DMS53 treated with DMSO at 0.1 percent for 48 hours (cell line): Measurements from ENCODE around the gene REM1.
"Not testable (repeated sequence)": the region's sequence is repeated elsewhere in the genome, so short reads cannot be mapped to it uniquely, and the experiment has no call there.

ENCODE experiments used
- DNase-seq: peaks from one replicate; lab custom pipeline; 2025; ENCODE audit not compliant: unreplicated experiment; lab: John Stamatoyannopoulos, UW

REM1 gene

GRCh38 chr20:31484001-31484400 is 8.9 kb downstream of the REM1 start:
- DNase-seq = no peak

DNA sequence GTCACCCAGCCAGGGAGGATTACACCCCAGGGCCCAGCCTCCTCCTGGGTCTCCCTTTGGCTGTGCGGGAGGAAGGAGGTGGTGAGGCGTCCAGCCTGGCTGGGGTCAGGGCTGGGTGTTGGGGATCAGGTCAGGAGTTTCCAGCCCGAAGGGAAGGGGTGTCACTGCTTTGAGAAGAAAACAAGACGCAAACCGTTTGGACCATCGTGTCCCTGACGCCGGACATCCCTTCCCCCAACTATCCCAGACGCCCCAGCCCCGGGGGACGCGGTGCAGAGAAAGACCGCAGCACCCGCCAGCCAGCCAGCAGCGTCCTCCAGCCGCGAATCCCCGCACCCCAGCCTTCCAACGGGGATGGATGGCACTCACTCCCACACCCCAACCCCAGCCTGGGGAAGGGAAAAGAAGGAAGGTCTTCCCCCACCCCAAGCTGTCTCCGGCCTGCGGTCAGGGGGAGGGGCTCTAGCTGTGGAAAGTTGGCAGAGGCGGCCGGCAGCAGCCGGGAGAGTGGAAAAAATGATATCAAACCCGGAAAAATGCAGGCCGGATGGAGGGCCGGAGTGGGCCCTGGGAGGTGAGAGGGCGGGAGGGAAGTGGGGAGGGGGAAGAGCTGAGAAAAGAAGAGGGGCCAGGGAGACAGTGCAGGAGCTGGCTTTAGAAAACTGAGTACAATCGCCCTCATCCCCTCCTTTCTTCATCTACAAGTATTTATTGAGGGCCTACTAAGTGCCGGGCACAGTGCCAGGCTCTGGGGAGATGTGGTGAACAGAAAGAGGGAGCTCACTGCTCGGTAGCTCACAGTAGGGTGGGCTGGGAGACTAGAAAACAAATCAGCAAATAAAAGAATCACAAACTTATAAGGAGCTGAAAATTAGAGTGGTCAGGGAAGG is 10.6 kb downstream of the REM1 start:
- DNase-seq = no peak

GRCh38 chr20:31488115-31488514 is 13.0 kb downstream of the REM1 start:
- no peak for DNase-seq

DNA sequence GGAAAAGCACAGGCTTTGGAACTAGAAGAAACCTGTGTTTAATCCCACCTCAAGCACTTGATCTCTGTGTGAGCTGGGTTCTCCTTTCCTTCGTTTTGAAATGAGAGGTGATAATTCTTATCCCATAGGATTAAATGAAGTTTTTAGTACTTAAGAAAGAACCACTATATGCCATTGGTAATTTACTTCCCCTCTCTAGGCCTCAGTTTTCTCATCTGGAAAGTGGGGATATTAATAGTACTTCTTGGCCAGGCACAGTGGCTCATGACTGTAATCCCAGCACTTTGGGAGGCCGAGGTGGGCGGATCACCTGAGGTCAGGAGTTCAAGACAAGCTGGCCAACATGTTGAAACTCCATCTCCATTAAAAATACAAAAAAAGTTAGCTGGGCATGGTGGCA is 14.1 kb downstream of the REM1 start:
- DNase-seq = no peak

DNA sequence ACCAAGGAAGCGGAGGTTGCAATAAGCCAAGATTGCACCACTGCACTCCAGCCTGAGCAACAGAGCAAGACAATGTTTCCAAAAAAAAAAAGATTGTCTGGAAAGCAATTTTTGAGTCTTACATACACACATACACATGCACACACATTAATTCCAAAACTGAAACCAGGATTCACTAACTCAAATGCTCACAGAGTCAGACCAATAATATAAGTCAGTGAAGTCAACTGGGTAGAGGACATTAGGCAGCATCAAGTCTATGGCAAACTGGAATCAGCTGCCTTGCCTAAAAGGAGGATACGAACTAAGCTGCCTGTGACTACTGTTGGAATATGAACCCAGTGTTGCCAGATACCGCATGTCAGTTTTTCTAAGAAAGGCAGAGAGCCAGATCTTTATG is 15.7 kb downstream of the REM1 start:
- DNase-seq = no peak

- DNase-seq = no peak
These were observed 19.0 kb downstream of the REM1 start for GRCh38 chr20:31494131-31494530.

DNA sequence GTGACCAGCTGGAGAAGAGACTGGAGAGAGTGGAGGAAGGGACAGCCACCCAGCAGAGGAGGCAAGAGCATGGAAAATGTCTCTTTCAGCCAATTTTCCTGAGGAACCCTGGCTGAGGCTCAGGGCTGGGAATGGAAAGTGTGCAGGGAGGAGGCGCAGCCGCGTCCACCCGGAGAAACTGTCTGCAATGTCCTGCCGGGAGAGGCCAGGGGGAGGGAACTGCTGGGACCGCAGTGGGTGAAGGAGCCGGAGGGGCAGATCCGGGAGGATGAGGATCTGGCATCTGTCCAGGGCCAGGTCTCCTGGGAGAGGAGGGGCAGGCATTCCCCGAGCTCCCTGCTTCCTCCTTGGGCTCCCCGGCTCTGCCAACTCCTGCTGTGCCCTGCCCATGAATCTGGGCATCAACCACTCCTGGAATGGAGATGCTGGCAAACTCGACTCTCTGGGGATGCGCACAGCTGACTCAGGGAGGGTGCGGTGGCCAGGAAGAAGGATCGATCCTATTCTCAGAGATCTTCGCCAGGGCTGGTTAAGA is 21.7 kb downstream of the REM1 start:
- DNase-seq = no peak

GRCh38 chr20:31497838-31498540 is 22.9 kb downstream of the REM1 start:
- no peak for DNase-seq

GRCh38 chr20:31500527-31500926 is 25.4 kb downstream of the REM1 start:
- DNase-seq = no peak

DNA sequence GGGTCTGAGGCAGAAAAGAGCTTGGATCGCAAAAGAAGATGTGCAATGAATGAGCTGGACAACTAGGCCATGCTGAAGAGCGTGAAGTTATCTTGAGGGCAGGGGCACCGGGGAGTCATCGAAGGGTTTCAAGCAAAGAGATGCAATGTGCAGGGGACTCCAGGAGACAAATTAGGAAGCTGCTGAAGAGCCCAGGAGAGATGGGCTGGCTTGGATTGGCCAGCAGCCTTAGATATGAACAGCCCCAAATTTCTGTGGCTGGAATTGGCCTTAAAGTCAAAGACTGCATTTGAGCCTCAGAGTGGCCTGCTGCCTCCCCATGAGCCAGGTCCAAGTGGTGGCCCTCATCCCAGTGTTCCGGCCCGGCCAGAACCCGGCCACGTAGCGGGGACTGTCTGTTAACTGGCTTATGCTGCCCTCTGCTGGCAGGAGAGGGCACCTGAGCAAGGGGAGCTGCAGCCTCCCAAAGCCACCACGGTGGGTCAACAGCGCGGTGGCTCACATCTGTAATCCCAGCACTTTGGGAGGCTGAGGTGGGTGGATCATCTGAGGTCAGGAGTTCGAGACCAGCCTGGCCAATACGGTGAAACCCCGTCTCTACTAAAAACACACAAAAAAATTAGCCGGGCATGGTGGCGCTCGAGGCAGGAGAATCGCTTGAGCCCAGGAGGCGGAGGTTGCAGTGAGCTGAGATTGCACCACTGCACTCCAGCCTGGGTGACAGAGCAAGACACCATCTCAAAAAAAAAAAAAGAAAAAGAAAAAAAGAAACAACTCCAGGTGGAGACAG is 28.0 kb downstream of the REM1 start:
- peak; percentile 41 for DNase-seq

DNA sequence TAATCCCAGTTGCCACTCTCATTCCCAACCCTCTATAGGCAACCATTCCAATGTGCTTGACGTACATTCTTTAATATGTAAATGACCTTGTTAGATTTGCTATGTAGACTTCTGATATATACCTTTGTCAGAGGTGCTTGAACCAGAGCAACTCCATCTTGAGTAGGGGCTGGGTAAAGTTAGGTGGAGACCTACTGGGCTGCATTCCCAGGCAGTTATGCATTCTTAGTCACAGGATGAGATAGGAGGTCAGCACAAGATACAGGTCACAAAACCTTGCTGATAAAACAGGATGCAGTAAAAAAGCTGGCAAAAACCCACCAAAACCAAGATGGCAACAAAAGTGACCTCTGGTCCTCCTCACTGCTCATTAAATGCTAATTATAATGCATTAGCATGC is 30.8 kb downstream of the REM1 start:
- DNase-seq = no peak

GRCh38 chr20:31508517-31509244 is 33.6 kb downstream of the REM1 start:
- DNase-seq = no peak

GRCh38 chr20:31514154-31515071 is 39.3 kb downstream of the REM1 start, which contains the start of gene HM13:
HM13 (plus strand) TSS chr20:31514442; CDS start chr20:31514552, 110 bp downstream.
- DNase-seq = peak; percentile 71

DNA sequence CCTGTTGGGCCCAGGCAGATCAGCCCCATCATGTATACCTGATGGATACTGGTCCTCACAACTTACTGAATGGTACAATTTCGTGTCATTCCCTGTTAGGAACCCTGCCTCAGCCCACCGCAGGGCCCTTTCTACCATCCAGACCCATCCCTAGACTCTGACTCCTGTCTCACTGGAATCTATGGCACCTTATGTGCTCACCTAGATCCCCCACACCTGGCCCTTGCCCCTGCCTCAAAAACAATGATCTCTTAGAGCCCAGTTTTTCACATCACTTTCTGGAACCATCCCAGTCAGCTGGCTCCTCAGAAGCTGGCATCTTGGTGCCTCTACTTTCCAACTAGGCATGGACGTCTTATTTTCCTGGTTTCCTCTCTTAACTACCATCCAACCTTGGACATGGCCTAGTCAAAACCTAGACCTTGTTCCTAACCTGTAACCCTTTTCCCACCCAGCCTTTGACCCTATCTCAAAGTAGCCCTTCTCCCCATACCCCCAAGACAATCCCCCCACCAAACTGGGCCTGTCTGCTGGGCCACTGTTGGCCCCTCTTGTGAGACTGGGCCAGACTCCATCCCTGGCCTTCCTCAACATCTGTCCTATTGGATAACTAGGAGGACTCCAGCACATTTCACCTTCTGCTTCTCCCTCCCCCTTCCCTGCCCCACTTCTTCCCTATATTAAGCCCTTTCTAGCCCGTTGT is 40.1 kb downstream of the REM1 start:
- no peak for DNase-seq

- DNase-seq = no peak
These were observed 40.7 kb downstream of the REM1 start for GRCh38 chr20:31515775-31516107.

DNA sequence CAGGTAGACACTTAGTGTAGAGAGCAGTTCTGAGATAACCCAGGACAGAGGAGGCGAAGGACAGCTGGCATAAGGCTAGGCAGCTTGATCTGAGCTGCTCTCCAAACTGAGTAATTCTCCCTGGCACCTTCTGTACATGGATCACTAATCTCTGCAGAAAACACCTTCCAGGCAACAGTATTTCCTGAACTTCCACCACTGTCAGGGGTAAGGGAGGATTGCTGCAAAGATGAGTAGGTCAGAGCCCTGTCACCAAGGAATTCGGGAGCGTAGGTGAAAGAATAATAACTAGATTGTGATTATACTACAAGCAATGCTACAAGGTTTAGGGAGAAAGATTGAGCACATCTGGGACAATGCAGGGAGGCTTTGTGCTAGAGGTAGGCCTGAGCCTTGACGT is 41.1 kb downstream of the REM1 start:
- no peak for DNase-seq

- DNase-seq = no peak
These were observed 41.6 kb downstream of the REM1 start for GRCh38 chr20:31516651-31517050.

- no peak for DNase-seq
These were observed 42.3 kb downstream of the REM1 start for GRCh38 chr20:31517373-31517772.

- not testable (repeated sequence) for DNase-seq
These were observed 46.2 kb downstream of the REM1 start for GRCh38 chr20:31521267-31521666.
